Measurements from ENCODE around the gene PXDC1. TPM values are rescaled to one million over a fixed set of nuclear protein-coding genes. Genes with fewer than 3 reads are reported as not detected.
"Not testable (repeated sequence)": the region's sequence is repeated elsewhere in the genome, so short reads cannot be mapped to it uniquely, and the experiment has no call there.

Gene PXDC1
- total RNA-seq, 5 donors from 2014 or later (not counting 1 experiment from before 2014, with no cell fraction given) = 0.30 to 1.2 (median 0.41) TPM

- H3K36me3 ChIP-seq (ENCODE audit: control insufficient read depth in 2 of 2, extremely low read depth in 1 of 2, insufficient read depth in 1 of 2, low read length in 1 of 2) = no peaks in the 10 kb centered on the region
- no peaks in the 10 kb centered on the region for H3K36me3 Mint-ChIP-seq
- H3K9me3 ChIP-seq = no peaks in the 10 kb centered on the region
- no peak overlapping the region for H3K27ac Mint-ChIP-seq
- no CpG with 5 or more reads among the region's 6 CpGs for WGBS (ENCODE audit: insufficient coverage)
- no peaks in the 10 kb centered on the region for H3K9me3 Mint-ChIP-seq
- H3K27ac ChIP-seq (ENCODE audit: low read length) = no peak overlapping the region
- no peaks in the 10 kb centered on the region for H3K4me1 ChIP-seq (ENCODE audit: control insufficient read depth in 1 of 2, extremely low read depth in 1 of 2, insufficient read depth in 2 of 2, low read length in 2 of 2)
- H3K4me3 ChIP-seq (ENCODE audit: control insufficient read depth in 1 of 2, extremely low read depth in 1 of 2, low read length in 1 of 2) = no peak overlapping the region
- ATAC-seq (replicated peaks in 1 of 4) = no peak
- POLR2A ChIA-PET = no interaction called here
- peaks cover 0 to 6% of the 10 kb centered on the region in 2 experiments for H3K27me3 ChIP-seq (replicated peaks in 1 of 2; ENCODE audit: control insufficient read depth in 2 of 2, extremely low read depth in 1 of 2, insufficient read depth in 2 of 2, low read length in 1 of 2)
- H3K4me3 Mint-ChIP-seq = no peak overlapping the region
- H3K4me1 Mint-ChIP-seq = no peaks in the 10 kb centered on the region
- CTCF ChIA-PET = interaction anchor here in 1 of 2 donors (0.7 kb wide), 1 partner anchor 10 kb away, joined by 3 read pairs; no protein-coding TSS in a partner anchor
- peaks cover 12 to 34% of the 10 kb centered on the region in 2 donors for H3K27me3 Mint-ChIP-seq
- DNase-seq = no peak
These were observed 18.1 kb upstream of the PXDC1 start for GRCh38 chr6:3769610-3770009.

GRCh38 chr6:3768502-3768901 is 17.0 kb upstream of the PXDC1 start:
- ChIA-PET POLR2A (no interaction called here), CTCF (no interaction called here)
- Mint-ChIP-seq H3K4me1 (no peaks in the 10 kb centered on the region), H3K36me3 (no peaks in the 10 kb centered on the region), H3K4me3 (no peak overlapping the region), H3K27ac (no peak overlapping the region), H3K27me3 (peaks cover 12 to 34% of the 10 kb centered on the region in 2 donors), H3K9me3 (no peaks in the 10 kb centered on the region)
- DNase-seq (no peak), ATAC-seq (replicated peaks in 1 of 4) (no peak)
- H3K4me1 ChIP-seq (ENCODE audit: control insufficient read depth in 1 of 2, extremely low read depth in 1 of 2, insufficient read depth in 2 of 2, low read length in 2 of 2) = no peaks in the 10 kb centered on the region
- H3K27ac ChIP-seq (ENCODE audit: low read length) = no peak overlapping the region
- H3K27me3 ChIP-seq (replicated peaks in 1 of 2; ENCODE audit: control insufficient read depth in 2 of 2, extremely low read depth in 1 of 2, insufficient read depth in 2 of 2, low read length in 1 of 2) = peaks cover 0 to 7% of the 10 kb centered on the region in 2 experiments
- H3K4me3 ChIP-seq (ENCODE audit: control insufficient read depth in 1 of 2, extremely low read depth in 1 of 2, low read length in 1 of 2) = no peak overlapping the region
- no peaks in the 10 kb centered on the region for H3K9me3 ChIP-seq
- no peaks in the 10 kb centered on the region for H3K36me3 ChIP-seq (ENCODE audit: control insufficient read depth in 2 of 2, extremely low read depth in 1 of 2, insufficient read depth in 1 of 2, low read length in 1 of 2)
- no CpG with 5 or more reads among the region's 2 CpGs for WGBS (ENCODE audit: insufficient coverage)

DNA sequence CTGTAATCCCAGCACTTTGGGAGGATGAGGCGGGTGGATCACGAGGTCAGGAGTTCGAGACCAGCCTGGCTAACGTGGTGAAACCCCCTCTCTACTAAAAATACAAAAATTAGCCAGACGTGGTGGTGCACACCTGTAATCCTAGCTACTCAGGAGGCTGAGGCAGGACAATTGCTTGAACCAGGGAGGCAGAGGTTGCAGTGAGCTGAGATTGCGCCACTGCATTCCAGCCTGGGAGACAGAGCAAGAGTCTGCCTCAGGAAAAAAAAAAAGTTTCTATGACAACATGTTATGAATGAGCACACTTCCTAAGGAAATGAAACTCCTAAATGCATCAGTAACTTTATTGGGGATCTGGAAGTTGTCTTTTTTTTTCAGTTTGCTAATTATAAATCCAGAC is 16.0 kb upstream of the PXDC1 start:
- H3K4me1 ChIP-seq (ENCODE audit: control insufficient read depth in 1 of 2, extremely low read depth in 1 of 2, insufficient read depth in 2 of 2, low read length in 2 of 2); H3K36me3 Mint-ChIP-seq; H3K4me3 Mint-ChIP-seq; H3K9me3 Mint-ChIP-seq; POLR2A ChIA-PET; H3K27ac Mint-ChIP-seq; H3K4me1 Mint-ChIP-seq; H3K9me3 ChIP-seq; H3K36me3 ChIP-seq (ENCODE audit: control insufficient read depth in 2 of 2, extremely low read depth in 1 of 2, insufficient read depth in 1 of 2, low read length in 1 of 2); H3K27ac ChIP-seq (ENCODE audit: low read length); DNase-seq; CTCF ChIA-PET; H3K4me3 ChIP-seq (ENCODE audit: control insufficient read depth in 1 of 2, extremely low read depth in 1 of 2, low read length in 1 of 2); ATAC-seq (replicated peaks in 1 of 4); H3K27me3 ChIP-seq (replicated peaks in 1 of 2; ENCODE audit: control insufficient read depth in 2 of 2, extremely low read depth in 1 of 2, insufficient read depth in 2 of 2, low read length in 1 of 2): not testable (repeated sequence)
- 100% methylated on average over 1 of the region's 6 CpGs for WGBS (ENCODE audit: insufficient coverage)
- peaks cover 12 to 38% of the 10 kb centered on the region in 2 donors for H3K27me3 Mint-ChIP-seq

DNA sequence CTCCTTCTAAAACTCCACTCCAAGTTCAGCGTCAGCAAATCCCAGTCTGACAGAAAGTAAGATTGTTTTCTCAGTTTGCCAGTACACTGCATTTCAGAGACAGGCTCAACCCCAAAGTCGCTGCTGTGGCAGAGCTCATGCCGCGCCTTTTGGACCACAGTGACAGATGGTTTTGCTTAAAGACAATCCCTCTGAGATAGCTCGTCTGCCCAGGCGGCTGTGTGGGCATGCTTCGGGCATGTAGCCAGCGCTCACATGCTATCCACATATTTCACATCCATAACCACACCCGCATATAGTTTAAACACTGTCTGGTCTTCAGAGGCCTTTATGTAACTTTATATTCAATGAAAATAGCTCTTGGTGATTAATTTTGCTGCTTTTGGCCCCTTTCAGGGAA is 14.7 kb upstream of the PXDC1 start:
- no peak overlapping the region for H3K4me3 Mint-ChIP-seq
- H3K27me3 ChIP-seq (replicated peaks in 1 of 2; ENCODE audit: control insufficient read depth in 2 of 2, extremely low read depth in 1 of 2, insufficient read depth in 2 of 2, low read length in 1 of 2) = peaks cover 0 to 7% of the 10 kb centered on the region in 2 experiments
- H3K4me1 ChIP-seq (ENCODE audit: control insufficient read depth in 1 of 2, extremely low read depth in 1 of 2, insufficient read depth in 2 of 2, low read length in 2 of 2) = no peaks in the 10 kb centered on the region
- no peaks in the 10 kb centered on the region for H3K9me3 Mint-ChIP-seq
- no peak for DNase-seq
- no peaks in the 10 kb centered on the region for H3K4me1 Mint-ChIP-seq
- no peak overlapping the region for H3K27ac ChIP-seq (ENCODE audit: low read length)
- H3K9me3 ChIP-seq = no peaks in the 10 kb centered on the region
- ATAC-seq (replicated peaks in 1 of 4) = no peak
- CTCF ChIA-PET = interaction anchor here in 1 of 2 donors (0.6 kb wide), 1 partner anchor 1509 kb away, joined by 4 read pairs; no protein-coding TSS in a partner anchor
- H3K27me3 Mint-ChIP-seq = peaks cover 12 to 38% of the 10 kb centered on the region in 2 donors
- 93% methylated on average over 6 of the region's 9 CpGs for WGBS (ENCODE audit: insufficient coverage)
- no peak overlapping the region for H3K27ac Mint-ChIP-seq
- POLR2A ChIA-PET = no interaction called here
- H3K36me3 ChIP-seq (ENCODE audit: control insufficient read depth in 2 of 2, extremely low read depth in 1 of 2, insufficient read depth in 1 of 2, low read length in 1 of 2) = no peaks in the 10 kb centered on the region
- no peak overlapping the region for H3K4me3 ChIP-seq (ENCODE audit: control insufficient read depth in 1 of 2, extremely low read depth in 1 of 2, low read length in 1 of 2)
- no peaks in the 10 kb centered on the region for H3K36me3 Mint-ChIP-seq

- no peak overlapping the region for H3K4me3 Mint-ChIP-seq
- ATAC-seq (replicated peaks in 1 of 4) = no peak
- ChIA-PET CTCF (no interaction called here), POLR2A (no interaction called here)
- Histone ChIP-seq H3K4me3 (ENCODE audit: control insufficient read depth in 1 of 2, extremely low read depth in 1 of 2, low read length in 1 of 2) (no peak overlapping the region), H3K9me3 (no peaks in the 10 kb centered on the region), H3K4me1 (ENCODE audit: control insufficient read depth in 1 of 2, extremely low read depth in 1 of 2, insufficient read depth in 2 of 2, low read length in 2 of 2) (no peaks in the 10 kb centered on the region), H3K27me3 (replicated peaks in 1 of 2; ENCODE audit: control insufficient read depth in 2 of 2, extremely low read depth in 1 of 2, insufficient read depth in 2 of 2, low read length in 1 of 2) (peaks cover 0 to 7% of the 10 kb centered on the region in 2 experiments), H3K27ac (ENCODE audit: low read length) (no peak overlapping the region), H3K36me3 (ENCODE audit: control insufficient read depth in 2 of 2, extremely low read depth in 1 of 2, insufficient read depth in 1 of 2, low read length in 1 of 2) (no peaks in the 10 kb centered on the region)
- no peak for DNase-seq
- no peaks in the 10 kb centered on the region for H3K4me1 Mint-ChIP-seq
- H3K27me3 Mint-ChIP-seq = peaks cover 12 to 34% of the 10 kb centered on the region in 2 donors
- no peaks in the 10 kb centered on the region for H3K36me3 Mint-ChIP-seq
- WGBS (ENCODE audit: insufficient coverage) = 63% methylated on average over 2 of the region's 6 CpGs
- H3K9me3 Mint-ChIP-seq = no peaks in the 10 kb centered on the region
- H3K27ac Mint-ChIP-seq = no peak overlapping the region
These were observed 13.9 kb upstream of the PXDC1 start for GRCh38 chr6:3765415-3765814.

DNA sequence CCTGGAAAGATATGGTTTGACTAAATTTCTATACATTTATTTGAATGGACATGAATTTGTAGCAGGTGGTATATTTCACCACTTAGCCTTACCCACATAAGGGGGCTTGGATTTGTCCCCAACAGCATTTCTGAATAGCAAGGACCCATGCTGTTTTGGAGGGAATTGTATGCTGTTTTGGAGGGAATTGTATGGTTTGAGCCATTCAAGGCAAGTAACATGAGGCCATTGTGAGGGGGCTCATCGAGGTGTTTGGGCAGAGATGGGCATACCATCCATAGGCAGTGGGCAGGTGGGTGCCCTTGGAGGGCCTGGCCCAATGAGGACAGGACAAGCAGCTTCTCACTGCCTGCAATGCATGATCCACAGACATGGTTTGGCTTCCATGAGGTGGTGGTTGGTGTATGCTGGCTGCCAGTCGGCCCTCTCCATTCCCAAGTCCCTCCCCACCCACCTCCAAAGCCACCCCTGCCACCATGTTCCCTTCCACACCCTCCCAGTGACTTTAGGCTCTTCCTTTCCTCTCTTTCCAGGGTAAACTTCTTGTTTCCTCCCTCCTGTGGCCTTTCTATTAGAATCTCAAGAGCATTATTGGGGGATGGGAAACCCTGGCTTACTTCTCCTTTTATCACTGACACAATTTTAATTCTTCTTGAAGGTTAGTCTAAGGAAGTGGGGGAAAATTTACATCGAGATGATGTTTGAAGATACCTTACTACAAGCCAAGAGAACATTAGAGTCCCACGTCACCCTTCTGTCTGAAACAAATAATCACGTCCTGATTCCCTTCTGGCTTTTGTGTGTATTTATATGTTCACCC is 13.2 kb upstream of the PXDC1 start:
- ATAC-seq (replicated peaks in 1 of 4) = no peak
- no peaks in the 10 kb centered on the region for H3K4me1 ChIP-seq (ENCODE audit: control insufficient read depth in 1 of 2, extremely low read depth in 1 of 2, insufficient read depth in 2 of 2, low read length in 2 of 2)
- 40% methylated on average over 1 of the region's 5 CpGs for WGBS (ENCODE audit: insufficient coverage)
- no peak overlapping the region for H3K4me3 ChIP-seq (ENCODE audit: control insufficient read depth in 1 of 2, extremely low read depth in 1 of 2, low read length in 1 of 2)
- DNase-seq = no peak
- Mint-ChIP-seq H3K4me1 (no peaks in the 10 kb centered on the region), H3K9me3 (no peaks in the 10 kb centered on the region), H3K27me3 (peaks cover 8 to 28% of the 10 kb centered on the region in 2 donors), H3K4me3 (no peak overlapping the region), H3K36me3 (no peaks in the 10 kb centered on the region), H3K27ac (no peak overlapping the region)
- ChIA-PET POLR2A (no interaction called here), CTCF (no interaction called here)
- no peaks in the 10 kb centered on the region for H3K9me3 ChIP-seq
- peaks cover 0 to 7% of the 10 kb centered on the region in 2 experiments for H3K27me3 ChIP-seq (replicated peaks in 1 of 2; ENCODE audit: control insufficient read depth in 2 of 2, extremely low read depth in 1 of 2, insufficient read depth in 2 of 2, low read length in 1 of 2)
- H3K36me3 ChIP-seq (ENCODE audit: control insufficient read depth in 2 of 2, extremely low read depth in 1 of 2, insufficient read depth in 1 of 2, low read length in 1 of 2) = no peaks in the 10 kb centered on the region
- no peak overlapping the region for H3K27ac ChIP-seq (ENCODE audit: low read length)

Measured in T-cell (primary cell).